Activated gamma-delta T cell (primary cell): Measurements from ENCODE around the gene RIOK2.
"Not testable (repeated sequence)": the region's sequence is repeated elsewhere in the genome, so short reads cannot be mapped to it uniquely, and the experiment has no call there.

Experiments used
- DNase-seq: peaks from one replicate; lab custom pipeline; 2025; lab: John Stamatoyannopoulos, UW

Gene RIOK2

GRCh38 chr5:97167435-97167834 lies 15.6 kb downstream of the RIOK2 start:
- DNase-seq, result no peak

GRCh38 chr5:97165726-97166125 lies 17.3 kb downstream of the RIOK2 start:
- no peak for DNase-seq

GRCh38 chr5:97164846-97165245 lies 18.2 kb downstream of the RIOK2 start:
- DNase-seq, result no peak

- DNase-seq, result no peak
Measured at GRCh38 chr5:97163790-97164285, 19.2 kb downstream of the RIOK2 start.

GRCh38 chr5:97163360-97163764 lies 19.7 kb downstream of the RIOK2 start:
- no peak for DNase-seq

GRCh38 chr5:97162045-97162444 lies 21.0 kb downstream of the RIOK2 start:
- no peak for DNase-seq

- no peak for DNase-seq
Measured at GRCh38 chr5:97157689-97158088, 25.4 kb downstream of the RIOK2 start.

GRCh38 chr5:97151370-97151769 lies 31.7 kb downstream of the RIOK2 start:
- DNase-seq, result no peak

- DNase-seq, result no peak
Measured at GRCh38 chr5:97150401-97150800, 32.6 kb downstream of the RIOK2 start.

GRCh38 chr5:97149709-97150108 lies 33.3 kb downstream of the RIOK2 start:
- no peak for DNase-seq

GRCh38 chr5:97148288-97148687 lies 34.8 kb downstream of the RIOK2 start:
- DNase-seq, result no peak

- no peak for DNase-seq
Measured at GRCh38 chr5:97143704-97144103, 39.3 kb downstream of the RIOK2 start.

- DNase-seq, result no peak
Measured at GRCh38 chr5:97142521-97143254, 40.4 kb downstream of the RIOK2 start, which contains the start of gene LIX1. LIX1 (minus strand) TSS chr5:97142611; CDS start chr5:97142576, 35 bp downstream.

GRCh38 chr5:97141539-97141938 lies 41.5 kb downstream of the RIOK2 start:
- no peak for DNase-seq

- DNase-seq, result no peak
Measured at GRCh38 chr5:97141031-97141430, 42.0 kb downstream of the RIOK2 start.

GRCh38 chr5:97140250-97140649 lies 42.8 kb downstream of the RIOK2 start:
- DNase-seq, result not testable (repeated sequence)

- DNase-seq, result no peak
Measured at GRCh38 chr5:97136475-97136874, 46.6 kb downstream of the RIOK2 start.

- no peak for DNase-seq
Measured at GRCh38 chr5:97135868-97136267, 47.2 kb downstream of the RIOK2 start.

- DNase-seq, result no peak
Measured at GRCh38 chr5:97134634-97135033, 48.4 kb downstream of the RIOK2 start.

- DNase-seq, result no peak
Measured at GRCh38 chr5:97133101-97133500, 49.9 kb downstream of the RIOK2 start.

- no peak for DNase-seq
Measured at GRCh38 chr5:97131921-97132320, 51.1 kb downstream of the RIOK2 start.

GRCh38 chr5:97131139-97131710 lies 51.8 kb downstream of the RIOK2 start:
- DNase-seq, result no peak

GRCh38 chr5:97127727-97128126 lies 55.3 kb downstream of the RIOK2 start:
- no peak for DNase-seq
